Immature natural killer cell (primary cell): ENCODE data around the gene CHST12. TPM values are rescaled to one million over a fixed set of nuclear protein-coding genes. Genes with fewer than 3 reads are reported as not detected.
A peak's percentile ranks its signal among the peaks of the same experiment; 100 is the strongest.
"Not testable (repeated sequence)": the region's sequence is repeated elsewhere in the genome, so short reads cannot be mapped to it uniquely, and the experiment has no call there.

Experiments
- DNase-seq, 3 donors: peaks; one replicate each; pipeline ENCODE4 v3.0.0; 2022; ENCODE audit warnings: mixed read lengths in 1 of 3
- H3K27ac Mint-ChIP-seq, 6 donors: one replicate each; pipeline ENCODE4 v1.8.0; 2020; ENCODE audit warnings: mixed read lengths in 6 of 6, mild to moderate bottlenecking in 5 of 6, inconsistent platforms in 4 of 6, moderate library complexity in 3 of 6
- H3K27me3 Mint-ChIP-seq, 3 donors: one replicate each; pipeline ENCODE4 v1.8.0; 2020 to 2021; ENCODE audit warnings: low read depth in 3 of 3, mild to moderate bottlenecking in 3 of 3, mixed read lengths in 3 of 3, moderate library complexity in 3 of 3, inconsistent platforms in 1 of 3
- H3K36me3 Mint-ChIP-seq, 3 donors: one replicate each; pipeline ENCODE4 v1.8.0; 2020; ENCODE audit warnings: mixed read lengths in 3 of 3, inconsistent platforms in 2 of 3, mild to moderate bottlenecking in 2 of 3
- H3K4me1 Mint-ChIP-seq, 2 donors: one replicate each; pipeline ENCODE4 v1.8.0; 2020; ENCODE audit warnings: inconsistent platforms in 2 of 2, mild to moderate bottlenecking in 2 of 2, mixed read lengths in 2 of 2, moderate library complexity in 1 of 2
- H3K4me3 Mint-ChIP-seq, 5 donors: one replicate each; pipeline ENCODE4 v1.8.0; 2020; ENCODE audit warnings: mild to moderate bottlenecking in 5 of 5, mixed read lengths in 5 of 5, inconsistent platforms in 3 of 5, moderate library complexity in 3 of 5
- H3K9me3 Mint-ChIP-seq, 6 donors: one replicate each; pipeline ENCODE4 v1.8.0; 2020; ENCODE audit warnings: mild to moderate bottlenecking in 6 of 6, mixed read lengths in 6 of 6, inconsistent platforms in 4 of 6, moderate library complexity in 3 of 6
- polyA plus RNA-seq, 3 donors: library from polyadenylated mRNA; unstranded; fragments of 300-500 nt; fragmentation: Illumina TruSeq; gene quantifications; one replicate each; pipeline ENCODE4 v1.2.3, GENCODE V29; 2021

The CHST12 gene
- polyA plus RNA-seq, 3 donors from 2014 or later = 88.9 to 172 (median 93.4) TPM

- no peak overlapping the region for H3K4me3 Mint-ChIP-seq
- H3K36me3 Mint-ChIP-seq = peaks cover 20 to 62% (median 27%) of the 10 kb centered on the region in 3 donors
- DNase-seq = no peak
- peaks cover 0 to 11% (median 0%) of the 10 kb centered on the region in 3 donors for H3K27me3 Mint-ChIP-seq
- no peaks in the 10 kb centered on the region for H3K4me1 Mint-ChIP-seq
- no peak overlapping the region for H3K27ac Mint-ChIP-seq
- H3K9me3 Mint-ChIP-seq = no peaks in the 10 kb centered on the region
These were observed 32.1 kb upstream of the CHST12 start for GRCh38 chr7:2371329-2371728.

DNA sequence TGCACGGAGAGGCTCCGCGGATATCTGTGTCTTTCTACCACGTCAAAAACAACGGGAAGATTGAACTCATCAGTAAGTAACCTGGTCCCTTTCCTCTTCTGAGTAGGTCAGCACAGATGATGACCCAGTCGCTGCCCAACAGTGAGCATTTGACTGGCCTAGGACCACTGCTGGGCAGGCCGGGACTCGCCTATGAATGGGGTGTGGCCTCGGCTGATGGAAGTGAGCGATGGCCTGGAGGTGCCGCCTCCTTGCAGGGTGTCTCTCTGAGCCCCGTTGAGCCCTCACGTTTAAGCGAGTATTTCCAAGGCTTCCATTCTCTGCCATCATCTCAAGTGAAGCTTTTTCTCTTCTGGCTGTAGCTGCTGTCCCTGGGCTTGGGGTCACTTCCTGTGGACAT, 30.7 kb upstream of the CHST12 start:
- H3K27me3 Mint-ChIP-seq = peaks cover 0 to 11% (median 0%) of the 10 kb centered on the region in 3 donors
- no peak for DNase-seq
- no peaks in the 10 kb centered on the region for H3K9me3 Mint-ChIP-seq
- H3K27ac Mint-ChIP-seq = peak overlapping the region in 2 of 6 donors; percentile 13 to 62
- peaks cover 0 to 7% of the 10 kb centered on the region in 2 donors for H3K4me1 Mint-ChIP-seq
- H3K4me3 Mint-ChIP-seq = no peak overlapping the region
- H3K36me3 Mint-ChIP-seq = peaks cover 25 to 64% (median 28%) of the 10 kb centered on the region in 3 donors

GRCh38 chr7:2373124-2373556, 30.3 kb upstream of the CHST12 start:
- Mint-ChIP-seq H3K4me3 (no peak overlapping the region), H3K4me1 (peaks cover 0 to 7% of the 10 kb centered on the region in 2 donors), H3K36me3 (peaks cover 25 to 64% (median 30%) of the 10 kb centered on the region in 3 donors), H3K27me3 (peaks cover 0 to 13% (median under 1%) of the 10 kb centered on the region in 3 donors), H3K9me3 (no peaks in the 10 kb centered on the region), H3K27ac (no peak overlapping the region)
- no peak for DNase-seq

DNA sequence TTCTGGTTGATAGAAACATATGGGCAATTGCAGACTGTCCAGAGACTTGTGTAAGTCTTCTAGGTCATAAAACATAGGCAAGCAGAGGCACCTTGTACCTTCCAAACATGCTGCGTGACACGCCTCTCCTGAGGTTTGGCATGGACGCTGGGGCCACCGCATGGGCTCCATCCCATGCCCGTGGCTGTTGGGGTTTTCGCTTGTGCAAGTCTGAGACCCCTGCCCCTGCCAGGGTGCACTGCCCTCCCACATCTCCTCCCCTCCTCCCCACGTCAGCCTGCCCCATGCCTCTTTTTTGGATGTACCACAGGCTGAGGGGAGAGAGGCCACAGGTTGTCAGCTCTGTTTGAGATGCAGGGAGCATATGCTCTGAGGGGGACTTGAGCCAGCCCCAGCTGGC, 29.8 kb upstream of the CHST12 start:
- H3K36me3 Mint-ChIP-seq = peaks cover 28 to 59% (median 33%) of the 10 kb centered on the region in 3 donors
- H3K9me3 Mint-ChIP-seq = no peaks in the 10 kb centered on the region
- peaks cover 0 to 16% (median 4%) of the 10 kb centered on the region in 3 donors for H3K27me3 Mint-ChIP-seq
- peaks cover 0 to 7% of the 10 kb centered on the region in 2 donors for H3K4me1 Mint-ChIP-seq
- H3K27ac Mint-ChIP-seq = no peak overlapping the region
- H3K4me3 Mint-ChIP-seq = no peak overlapping the region
- no peak for DNase-seq

DNA sequence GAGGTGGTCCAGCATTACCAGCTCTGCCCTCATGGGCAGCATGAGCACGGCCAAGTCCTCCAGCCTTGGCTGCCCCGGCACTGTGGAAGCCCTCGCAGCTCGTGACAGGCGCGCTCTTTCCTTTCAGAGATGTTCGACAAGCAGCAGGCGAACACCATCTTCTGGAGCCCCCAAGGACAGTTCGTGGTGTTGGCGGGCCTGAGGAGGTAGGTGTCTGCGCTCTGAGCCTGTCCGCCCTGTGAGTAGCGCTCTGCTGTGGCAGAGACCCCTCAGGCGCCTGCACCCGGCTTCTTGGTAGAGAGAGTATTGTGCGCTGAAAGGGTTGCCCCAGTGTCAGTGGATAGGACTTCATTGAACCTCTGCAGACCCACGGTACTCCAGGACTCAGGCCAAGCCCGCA, 29.0 kb upstream of the CHST12 start:
- peaks cover 26 to 53% (median 27%) of the 10 kb centered on the region in 3 donors for H3K36me3 Mint-ChIP-seq
- H3K4me3 Mint-ChIP-seq = no peak overlapping the region
- H3K27ac Mint-ChIP-seq = no peak overlapping the region
- no peak for DNase-seq
- peaks cover 0 to 7% of the 10 kb centered on the region in 2 donors for H3K4me1 Mint-ChIP-seq
- peaks cover 0 to 19% (median 7%) of the 10 kb centered on the region in 3 donors for H3K27me3 Mint-ChIP-seq
- no peaks in the 10 kb centered on the region for H3K9me3 Mint-ChIP-seq

DNA sequence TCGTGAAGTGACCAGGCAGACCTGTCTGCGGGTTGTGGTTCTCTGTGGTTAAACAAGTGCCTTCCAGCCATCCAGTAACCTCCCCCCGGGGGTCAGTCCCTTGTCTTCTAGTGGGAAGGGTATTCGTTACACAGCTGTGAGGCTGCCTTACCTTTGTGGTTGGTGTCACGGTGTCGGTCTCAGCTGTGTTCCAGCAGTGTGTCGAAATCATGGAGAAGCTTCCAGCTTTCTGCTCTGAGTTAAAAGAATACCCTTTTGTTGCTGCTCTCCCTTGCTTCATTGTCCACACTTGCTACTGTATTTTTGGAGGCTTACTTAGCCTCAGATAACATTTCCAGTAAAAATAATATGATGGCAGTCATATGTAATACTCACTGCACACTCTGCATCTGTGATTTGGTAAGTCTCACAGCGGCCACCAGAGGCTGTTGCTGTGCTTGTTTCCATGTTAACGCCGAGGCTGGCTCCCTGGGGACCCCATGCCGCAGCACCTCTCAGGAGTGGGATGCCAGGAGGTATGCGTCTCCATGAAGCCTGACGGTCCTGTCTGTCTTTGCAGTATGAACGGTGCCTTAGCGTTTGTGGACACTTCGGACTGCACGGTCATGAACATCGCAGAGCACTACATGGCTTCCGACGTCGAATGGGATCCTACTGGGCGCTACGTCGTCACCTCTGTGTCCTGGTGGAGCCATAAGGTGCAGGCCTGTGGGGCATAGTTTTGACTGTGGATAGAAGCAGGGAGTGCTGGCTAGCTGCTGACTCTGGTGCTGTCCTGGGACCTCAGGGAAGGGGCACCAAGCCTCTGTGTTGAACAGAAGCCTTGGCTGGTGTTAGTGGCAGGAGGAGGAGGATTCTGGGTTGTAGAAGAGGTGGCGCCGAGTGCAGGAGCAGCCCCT, 28.3 kb upstream of the CHST12 start:
- Mint-ChIP-seq H3K27ac (peak overlapping the region in 2 of 6 donors; percentile 12 to 60), H3K4me3 (no peak overlapping the region), H3K27me3 (peaks cover 0 to 23% (median 7%) of the 10 kb centered on the region in 3 donors), H3K36me3 (peaks cover 26 to 57% (median 28%) of the 10 kb centered on the region in 3 donors), H3K4me1 (peaks cover 0 to 7% of the 10 kb centered on the region in 2 donors), H3K9me3 (no peaks in the 10 kb centered on the region)
- DNase-seq = no peak

GRCh38 chr7:2376351-2377154, 26.9 kb upstream of the CHST12 start:
- H3K27ac Mint-ChIP-seq = peak overlapping the region in 1 of 6 donors; percentile 71

DNA sequence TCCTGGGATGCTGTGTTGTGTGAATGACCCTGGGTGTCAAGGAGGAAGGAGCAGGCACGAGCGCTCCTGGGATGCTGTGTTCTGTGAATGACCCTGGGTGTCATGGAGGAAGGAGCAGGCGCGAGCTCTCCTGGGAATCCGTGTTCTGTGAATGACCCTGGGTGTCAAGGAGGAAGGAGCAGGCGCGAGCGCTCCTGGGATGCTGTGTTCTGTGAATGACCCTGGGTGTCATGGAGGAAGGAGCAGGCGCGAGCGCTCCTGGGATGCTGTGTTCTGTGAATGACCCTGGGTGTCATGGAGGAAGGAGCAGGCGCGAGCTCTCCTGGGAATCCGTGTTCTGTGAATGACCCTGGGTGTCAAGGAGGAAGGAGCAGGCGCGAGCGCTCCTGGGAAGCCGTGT, 25.9 kb upstream of the CHST12 start:
- Mint-ChIP-seq H3K36me3 (peaks cover 24 to 60% (median 30%) of the 10 kb centered on the region in 3 donors), H3K27me3 (peaks cover 3 to 15% (median 9%) of the 10 kb centered on the region in 3 donors)
- not testable (repeated sequence) for H3K4me3 Mint-ChIP-seq, H3K9me3 Mint-ChIP-seq, DNase-seq, H3K27ac Mint-ChIP-seq, H3K4me1 Mint-ChIP-seq

More at GRCh38 chr7:2376351-2377154, 26.9 kb upstream of the CHST12 start:
- Mint-ChIP-seq H3K9me3 (no peaks in the 10 kb centered on the region), H3K27me3 (peaks cover 3 to 20% (median 8%) of the 10 kb centered on the region in 3 donors), H3K4me3 (no peak overlapping the region), H3K4me1 (peaks cover 0 to 7% of the 10 kb centered on the region in 2 donors), H3K36me3 (peaks cover 31 to 64% (median 33%) of the 10 kb centered on the region in 3 donors)
- DNase-seq = no peak

GRCh38 chr7:2378125-2378524, 25.3 kb upstream of the CHST12 start:
- H3K4me3 Mint-ChIP-seq, H3K9me3 Mint-ChIP-seq, H3K4me1 Mint-ChIP-seq, DNase-seq: not testable (repeated sequence)
- Mint-ChIP-seq H3K27ac (peak overlapping the region in 1 of 6 donors; percentile 9), H3K27me3 (peaks cover 3 to 15% (median 11%) of the 10 kb centered on the region in 3 donors), H3K36me3 (peaks cover 23 to 55% (median 28%) of the 10 kb centered on the region in 3 donors)

GRCh38 chr7:2379161-2379560, 24.2 kb upstream of the CHST12 start:
- H3K36me3 Mint-ChIP-seq = peaks cover 23 to 52% (median 28%) of the 10 kb centered on the region in 3 donors
- peak overlapping the region in 2 of 6 donors; percentile 46 to 65 for H3K27ac Mint-ChIP-seq
- H3K9me3 Mint-ChIP-seq = no peaks in the 10 kb centered on the region

DNA sequence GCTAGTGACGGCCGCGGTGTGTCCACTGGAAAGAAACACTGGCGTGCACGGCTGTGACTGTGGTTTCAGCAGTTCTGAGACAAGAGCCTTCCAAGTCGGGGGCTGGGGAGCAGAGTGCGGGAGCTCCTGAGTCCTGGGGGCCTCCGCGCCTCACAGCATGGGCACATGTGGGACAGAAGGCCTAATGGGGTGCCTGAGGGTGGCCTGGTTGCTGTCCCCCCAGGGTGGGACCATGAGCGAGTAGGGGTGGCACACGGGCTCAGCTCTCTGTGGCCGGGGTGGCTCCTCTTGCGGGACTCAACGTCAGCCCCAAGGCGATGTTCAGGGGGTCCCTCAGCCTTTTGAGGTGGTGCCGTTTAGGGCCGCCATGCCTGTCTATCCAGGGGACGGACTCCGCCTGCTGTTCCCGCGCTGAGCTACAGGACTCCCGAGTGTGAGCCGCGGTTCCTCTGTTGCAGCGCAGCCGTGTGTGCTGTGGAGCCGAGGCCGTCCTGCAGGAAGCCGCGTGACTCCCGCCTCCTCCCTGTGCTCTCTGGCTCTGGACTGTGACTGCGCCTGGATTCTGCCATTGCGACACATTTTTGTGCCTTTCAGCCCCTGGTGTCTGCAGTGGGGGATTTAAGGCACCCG, 23.5 kb upstream of the CHST12 start:
- no peak for DNase-seq
- H3K36me3 Mint-ChIP-seq = peaks cover 24 to 46% (median 28%) of the 10 kb centered on the region in 3 donors
- H3K9me3 Mint-ChIP-seq = no peaks in the 10 kb centered on the region
- H3K4me1 Mint-ChIP-seq = peaks cover 0 to 7% of the 10 kb centered on the region in 2 donors
- peaks cover 3 to 18% (median 11%) of the 10 kb centered on the region in 3 donors for H3K27me3 Mint-ChIP-seq
- peak overlapping the region in 1 of 6 donors; percentile 46 for H3K27ac Mint-ChIP-seq
- no peak overlapping the region for H3K4me3 Mint-ChIP-seq

More at GRCh38 chr7:2379161-2379560, 24.2 kb upstream of the CHST12 start:
- H3K27me3 Mint-ChIP-seq = peaks cover 3 to 18% (median 11%) of the 10 kb centered on the region in 3 donors
- peaks cover 0 to 7% of the 10 kb centered on the region in 2 donors for H3K4me1 Mint-ChIP-seq
- no peak for DNase-seq
- no peak overlapping the region for H3K4me3 Mint-ChIP-seq

GRCh38 chr7:2380461-2380860, 22.9 kb upstream of the CHST12 start:
- Mint-ChIP-seq H3K4me3 (no peak overlapping the region), H3K4me1 (peaks cover 0 to 7% of the 10 kb centered on the region in 2 donors), H3K27ac (no peak overlapping the region), H3K36me3 (peaks cover 23 to 41% (median 26%) of the 10 kb centered on the region in 3 donors), H3K9me3 (no peaks in the 10 kb centered on the region), H3K27me3 (peaks cover 3 to 18% (median 11%) of the 10 kb centered on the region in 3 donors)
- no peak for DNase-seq

- peak overlapping the region in 1 of 6 donors; percentile 40 for H3K27ac Mint-ChIP-seq
- no peak overlapping the region for H3K4me3 Mint-ChIP-seq
- H3K36me3 Mint-ChIP-seq = peaks cover 17 to 34% (median 26%) of the 10 kb centered on the region in 3 donors
- H3K27me3 Mint-ChIP-seq = peaks cover 3 to 15% (median 14%) of the 10 kb centered on the region in 3 donors
- H3K9me3 Mint-ChIP-seq = no peaks in the 10 kb centered on the region
- DNase-seq = no peak
- peaks cover 0 to 7% of the 10 kb centered on the region in 2 donors for H3K4me1 Mint-ChIP-seq
These were observed 22.2 kb upstream of the CHST12 start for GRCh38 chr7:2381227-2381626.
